Vagina (tissue), 2 donors: ENCODE data around the gene TMCO5A. TPM values are rescaled to one million over a fixed set of nuclear protein-coding genes. Genes with fewer than 3 reads are reported as not detected.

ENCODE experiments used
- DNase-seq, 2 donors: peaks; one replicate each; pipeline ENCODE4 v3.0.0-alpha.2; 2017; ENCODE audit errors: extremely low spot score in 2 of 2
- H3K27ac ChIP-seq: fragments of 200-600 bp; sonication (generic); one replicate; pipeline ENCODE4 v1.5.1; 2019
- H3K27me3 ChIP-seq: fragments of 200-600 bp; sonication (generic); one replicate; pipeline ENCODE4 v1.5.1; 2019
- H3K36me3 ChIP-seq, 2 donors: fragments of 200-600 bp; sonication (generic); one replicate each; pipeline ENCODE4 v1.5.1; 2017 to 2019
- H3K4me1 ChIP-seq: fragments of 200-600 bp; sonication (generic); one replicate; pipeline ENCODE4 v1.5.1; 2019
- H3K4me3 ChIP-seq, 2 donors: fragments of 200-600 bp; sonication (generic); 1 replicate in 1 of 2; 2 replicates in 1 of 2; pipeline ENCODE4 v1.5.1; 2016 to 2019
- H3K9me3 ChIP-seq: fragments of 200-600 bp; sonication (generic); one replicate; pipeline ENCODE4 v1.5.1; 2019
- CTCF ChIP-seq, 3 experiments: fragments of 450-650 bp in 2 of 3; fragments of 200-600 bp in 1 of 3; sonication (generic) in 1 of 3; IDR thresholded peaks; one replicate each; pipeline ENCODE4 v1.5.1; 2017 to 2019; ENCODE audit warnings: antibody characterized with exemption in 3 of 3, mild to moderate bottlenecking in 2 of 3, moderate library complexity in 2 of 3
- POLR2A ChIP-seq, 2 donors: fragments of 450-650 bp; IDR thresholded peaks; one replicate each; pipeline ENCODE4 v1.6.1; 2017; ENCODE audit warnings: antibody characterized with exemption in 2 of 2, mild to moderate bottlenecking in 2 of 2, moderate library complexity in 2 of 2
- POLR2AphosphoS5 ChIP-seq, 2 donors: sonication (generic); formaldehyde crosslinking; IDR thresholded peaks; one replicate each; pipeline ENCODE4 v1.9.0; 2017; ENCODE audit warnings: antibody characterized with exemption in 2 of 2, mild to moderate bottlenecking in 2 of 2, low read depth in 1 of 2; ENCODE audit not compliant: insufficient read depth in 1 of 2
- intact Hi-C: fragments of 100-400 bp; cut with DNase I; formaldehyde crosslinking; loops from one replicate; pipeline ENCODE4 v1.15.1; 2023
- total RNA-seq: library from RNA; depleted of rRNA; stranded (reverse); fragments of >200 nt; gene quantifications from one replicate; pipeline ENCODE4 v1.2.3, GENCODE V29; 2016

TMCO5A gene
- total RNA-seq, 1 donor from 2014 or later, result not detected

- no peak for DNase-seq
- no peak for TF ChIP-seq POLR2A (IDR thresholded peaks at IDR 0.05)
- TF ChIP-seq CTCF (IDR thresholded peaks at IDR 0.05), result no peak
- no peak for TF ChIP-seq POLR2AphosphoS5 (IDR thresholded peaks at IDR 0.05; ENCODE audit: insufficient read depth in 1 of 2, low read depth in 1 of 2)
Measured at GRCh38 chr15:37979671-37980409, 45.4 kb downstream of the TMCO5A start.

GRCh38 chr15:37981201-37981600 is 46.8 kb downstream of the TMCO5A start:
- Histone ChIP-seq H3K36me3 (no peaks in the 10 kb centered on the region), H3K27ac (no peak overlapping the region), H3K4me3 (no peak overlapping the region), H3K9me3 (no peaks in the 10 kb centered on the region), H3K27me3 (no peaks in the 10 kb centered on the region), H3K4me1 (peaks cover 10% of the 10 kb centered on the region)
- intact Hi-C loops, result no loop called here
- no peak for DNase-seq
- TF ChIP-seq POLR2A (IDR thresholded peaks at IDR 0.05) (no peak), CTCF (IDR thresholded peaks at IDR 0.05) (no peak), POLR2AphosphoS5 (IDR thresholded peaks at IDR 0.05; ENCODE audit: insufficient read depth in 1 of 2, low read depth in 1 of 2) (no peak)

More at GRCh38 chr15:37979671-37980409, 45.4 kb downstream of the TMCO5A start:
- no peaks in the 10 kb centered on the region for H3K27me3 ChIP-seq
- H3K4me3 ChIP-seq, result no peak overlapping the region
- no peak overlapping the region for H3K27ac ChIP-seq
- H3K4me1 ChIP-seq, result peaks cover 10% of the 10 kb centered on the region
- no peaks in the 10 kb centered on the region for H3K36me3 ChIP-seq
- no peaks in the 10 kb centered on the region for H3K9me3 ChIP-seq
- intact Hi-C loops, result no loop called here

GRCh38 chr15:37981775-37982174 is 47.3 kb downstream of the TMCO5A start:
- Histone ChIP-seq H3K4me1 (peaks cover 10% of the 10 kb centered on the region), H3K27ac (no peak overlapping the region), H3K36me3 (no peaks in the 10 kb centered on the region), H3K9me3 (no peaks in the 10 kb centered on the region), H3K4me3 (no peak overlapping the region), H3K27me3 (no peaks in the 10 kb centered on the region)
- TF ChIP-seq CTCF (IDR thresholded peaks at IDR 0.05) (no peak), POLR2AphosphoS5 (IDR thresholded peaks at IDR 0.05; ENCODE audit: insufficient read depth in 1 of 2, low read depth in 1 of 2) (no peak), POLR2A (IDR thresholded peaks at IDR 0.05) (no peak)
- intact Hi-C loops, result no loop called here
- DNase-seq, result no peak

GRCh38 chr15:37984368-37984767 is 49.9 kb downstream of the TMCO5A start:
- H3K27me3 ChIP-seq, result no peaks in the 10 kb centered on the region
- H3K9me3 ChIP-seq, result no peaks in the 10 kb centered on the region
- H3K27ac ChIP-seq, result no peak overlapping the region
- H3K36me3 ChIP-seq, result no peaks in the 10 kb centered on the region
- DNase-seq, result no peak
- TF ChIP-seq CTCF (IDR thresholded peaks at IDR 0.05), result no peak
- no peak for TF ChIP-seq POLR2A (IDR thresholded peaks at IDR 0.05)
- intact Hi-C loops, result no loop called here
- no peak overlapping the region for H3K4me3 ChIP-seq
- peaks cover 10% of the 10 kb centered on the region for H3K4me1 ChIP-seq
